ENCODE results near the gene NHSL2.

- TF ChIP-seq CTCF (IDR thresholded peaks at IDR 0.05), result no peak
- TF ChIP-seq POLR2A (IDR thresholded peaks at IDR 0.05), result no peak
- TF ChIP-seq EP300 (IDR thresholded peaks at IDR 0.05), result no peak
Measured at GRCh38 chrX:71999535-71999934, 88.9 kb downstream of the NHSL2 start.

Measured in gastroesophageal sphincter (tissue), 3 donors.